ENCODE measurements around the gene TMEM245.

TMEM245 gene

GRCh38 chr9:109120204-109120789, 550 bp upstream of the TMEM245 start:
- Histone ChIP-seq H3K4me1 (ENCODE audit: control insufficient read depth in 2 of 2, insufficient read depth in 1 of 2, low read depth in 1 of 2, low read length in 2 of 2) (peaks cover 1 to 8% of the 10 kb centered on the region in 2 donors), H3K27me3 (ENCODE audit: control insufficient read depth in 3 of 3, insufficient read depth in 3 of 3, low read depth in 1 of 3, low read length in 3 of 3) (peaks cover 0 to under 1% (median 0%) of the 10 kb centered on the region in 3 experiments), H2BK12ac (ENCODE audit: low read length) (no peak overlapping the region), H3K9me3 (replicated peaks in 1 of 2; ENCODE audit: control insufficient read depth in 2 of 2, insufficient read depth in 1 of 2, low read depth in 1 of 2, low read length in 2 of 2) (no peaks in the 10 kb centered on the region), H3K4me3 (ENCODE audit: low read length in 2 of 2) (peak overlapping the region in 1 of 2 donors; percentile 17), H3K4me2 (ENCODE audit: insufficient read depth, low read length, poor library complexity, severe bottlenecking) (peak overlapping the region; percentile 15), H3K4ac (ENCODE audit: low read length) (no peak overlapping the region), H3K14ac (ENCODE audit: low read length) (no peak overlapping the region), H3K27ac (replicated peaks; ENCODE audit: low read length) (no peak overlapping the region), H4K8ac (ENCODE audit: low read depth, low read length) (no peak overlapping the region), H2BK120ac (ENCODE audit: low read depth, low read length) (no peak overlapping the region), H2AK5ac (ENCODE audit: low read depth, low read length) (no peak overlapping the region), H3K79me1 (ENCODE audit: low read depth, low read length) (peaks cover 3% of the 10 kb centered on the region), H2AFZ (ENCODE audit: low read length) (peak overlapping the region; percentile 65), H4K91ac (ENCODE audit: low read depth, low read length, poor library complexity) (no peak overlapping the region), H3K36me3 (replicated peaks in 1 of 2; ENCODE audit: control insufficient read depth in 2 of 2, insufficient read depth in 2 of 2, low read length in 2 of 2) (peaks cover 0 to 22% of the 10 kb centered on the region in 2 donors), H3K23ac (ENCODE audit: low read depth, low read length, poor library complexity) (no peak overlapping the region), H3K18ac (ENCODE audit: low read length) (no peak overlapping the region), H2BK15ac (ENCODE audit: low read length) (no peak overlapping the region), H3K9ac (ENCODE audit: low read depth, low read length, poor library complexity) (no peak overlapping the region), H2BK5ac (ENCODE audit: low read length) (no peak overlapping the region)
- no peak for DNase-seq (ENCODE audit: low spot score)
- WGBS, 2 donors (ENCODE audit: extremely low coverage in 2 of 2, insufficient read length in 2 of 2, insufficient replicate concordance in 1 of 2) = no CpG with 5 or more reads among the region's 13 CpGs

- H3K36me3 ChIP-seq (replicated peaks in 1 of 2; ENCODE audit: control insufficient read depth in 2 of 2, insufficient read depth in 2 of 2, low read length in 2 of 2) = peaks cover 0 to 22% of the 10 kb centered on the region in 2 donors
- peaks cover 1 to 8% of the 10 kb centered on the region in 2 donors for H3K4me1 ChIP-seq (ENCODE audit: control insufficient read depth in 2 of 2, insufficient read depth in 1 of 2, low read depth in 1 of 2, low read length in 2 of 2)
- H2AFZ ChIP-seq (ENCODE audit: low read length) = peak overlapping the region; percentile 96
- no peak overlapping the region for H2BK12ac ChIP-seq (ENCODE audit: low read length)
- peak overlapping the region; percentile 89 to 98 for H3K4me3 ChIP-seq (ENCODE audit: low read length in 2 of 2)
- no peaks in the 10 kb centered on the region for H3K27me3 ChIP-seq (ENCODE audit: control insufficient read depth in 3 of 3, insufficient read depth in 3 of 3, low read depth in 1 of 3, low read length in 3 of 3)
- no peak overlapping the region for H3K4ac ChIP-seq (ENCODE audit: low read length)
- peak overlapping the region; percentile 91 for H3K14ac ChIP-seq (ENCODE audit: low read length)
- no CpG with 5 or more reads among the region's 29 CpGs for WGBS, 2 donors (ENCODE audit: extremely low coverage in 2 of 2, insufficient read length in 2 of 2, insufficient replicate concordance in 1 of 2)
- H3K4me2 ChIP-seq (ENCODE audit: insufficient read depth, low read length, poor library complexity, severe bottlenecking) = peak overlapping the region; percentile 88
- peak overlapping the region; percentile 76 for H2AK5ac ChIP-seq (ENCODE audit: low read depth, low read length)
- H3K79me1 ChIP-seq (ENCODE audit: low read depth, low read length) = peaks cover 3% of the 10 kb centered on the region
- H4K8ac ChIP-seq (ENCODE audit: low read depth, low read length) = no peak overlapping the region
- H3K9me3 ChIP-seq (replicated peaks in 1 of 2; ENCODE audit: control insufficient read depth in 2 of 2, insufficient read depth in 1 of 2, low read depth in 1 of 2, low read length in 2 of 2) = no peaks in the 10 kb centered on the region
- H2BK5ac ChIP-seq (ENCODE audit: low read length) = peak overlapping the region; percentile 94
- peak overlapping the region; percentile 15 for H2BK15ac ChIP-seq (ENCODE audit: low read length)
- no peak overlapping the region for H2BK120ac ChIP-seq (ENCODE audit: low read depth, low read length)
- H4K91ac ChIP-seq (ENCODE audit: low read depth, low read length, poor library complexity) = no peak overlapping the region
- H3K18ac ChIP-seq (ENCODE audit: low read length) = peak overlapping the region; percentile 98
- peak overlapping the region; percentile 86 for H3K23ac ChIP-seq (ENCODE audit: low read depth, low read length, poor library complexity)
- H3K9ac ChIP-seq (ENCODE audit: low read depth, low read length, poor library complexity) = peak overlapping the region; percentile 99
- peak overlapping the region; percentile 85 for H3K27ac ChIP-seq (replicated peaks; ENCODE audit: low read length)
- peak; percentile 37 for DNase-seq (ENCODE audit: low spot score)
These were observed 824 bp downstream of the TMEM245 start for GRCh38 chr9:109118808-109119438.

- peak overlapping the region; percentile 89 to 98 for H3K4me3 ChIP-seq (ENCODE audit: low read length in 2 of 2)
- no CpG with 5 or more reads among the region's 14 CpGs for WGBS, 2 donors (ENCODE audit: extremely low coverage in 2 of 2, insufficient read length in 2 of 2, insufficient replicate concordance in 1 of 2)
These were observed 1.6 kb downstream of the TMEM245 start for GRCh38 chr9:109117856-109118807.

More at GRCh38 chr9:109117856-109118807, 1.6 kb downstream of the TMEM245 start:
- Histone ChIP-seq H2AFZ (ENCODE audit: low read length) (no peak overlapping the region), H3K14ac (ENCODE audit: low read length) (no peak overlapping the region), H3K9me3 (replicated peaks in 1 of 2; ENCODE audit: control insufficient read depth in 2 of 2, insufficient read depth in 1 of 2, low read depth in 1 of 2, low read length in 2 of 2) (no peaks in the 10 kb centered on the region), H3K4me2 (ENCODE audit: insufficient read depth, low read length, poor library complexity, severe bottlenecking) (peak overlapping the region; percentile 88), H2BK120ac (ENCODE audit: low read depth, low read length) (no peak overlapping the region), H3K4ac (ENCODE audit: low read length) (no peak overlapping the region), H2BK15ac (ENCODE audit: low read length) (no peak overlapping the region), H3K23ac (ENCODE audit: low read depth, low read length, poor library complexity) (no peak overlapping the region), H3K9ac (ENCODE audit: low read depth, low read length, poor library complexity) (peak overlapping the region; percentile 99), H3K18ac (ENCODE audit: low read length) (no peak overlapping the region), H2AK5ac (ENCODE audit: low read depth, low read length) (no peak overlapping the region), H2BK12ac (ENCODE audit: low read length) (no peak overlapping the region), H3K36me3 (replicated peaks in 1 of 2; ENCODE audit: control insufficient read depth in 2 of 2, insufficient read depth in 2 of 2, low read length in 2 of 2) (peaks cover 0 to 22% of the 10 kb centered on the region in 2 donors), H3K27me3 (ENCODE audit: control insufficient read depth in 3 of 3, insufficient read depth in 3 of 3, low read depth in 1 of 3, low read length in 3 of 3) (no peaks in the 10 kb centered on the region), H2BK5ac (ENCODE audit: low read length) (no peak overlapping the region), H3K79me1 (ENCODE audit: low read depth, low read length) (peaks cover 3% of the 10 kb centered on the region), H4K91ac (ENCODE audit: low read depth, low read length, poor library complexity) (no peak overlapping the region), H3K4me1 (ENCODE audit: control insufficient read depth in 2 of 2, insufficient read depth in 1 of 2, low read depth in 1 of 2, low read length in 2 of 2) (peaks cover 1 to 8% of the 10 kb centered on the region in 2 donors), H3K27ac (replicated peaks; ENCODE audit: low read length) (no peak overlapping the region), H4K8ac (ENCODE audit: low read depth, low read length) (no peak overlapping the region)
- no peak for DNase-seq (ENCODE audit: low spot score)

All from neuronal stem cell (in vitro differentiated cells).